ENCODE measurements around the gene HOXD12. TPM values are rescaled to one million over a fixed set of nuclear protein-coding genes. Genes with fewer than 3 reads are reported as not detected.

Gene HOXD12
- total RNA-seq, 1 donor from 2014 or later = not detected

GRCh38 chr2:176067589-176068418 is 31.8 kb upstream of the HOXD12 start:
- H3K4me1 ChIP-seq = peaks cover 13% of the 10 kb centered on the region
- no peak overlapping the region for H3K27ac ChIP-seq
- TF ChIP-seq CTCF (IDR thresholded peaks at IDR 0.05) = no peak
- ATAC-seq (peak; percentile 31), DNase-seq (no peak)
- no peaks in the 10 kb centered on the region for H3K36me3 ChIP-seq
- H3K4me3 ChIP-seq = peak overlapping the region; percentile 19
- intact Hi-C loops (cut with DNase I) = no loop called here
- H3K27me3 ChIP-seq = peaks cover 95% of the 10 kb centered on the region
- no peaks in the 10 kb centered on the region for H3K9me3 ChIP-seq

GRCh38 chr2:176068419-176068832 is 31.2 kb upstream of the HOXD12 start:
- ATAC-seq (no peak), DNase-seq (no peak)
- peaks cover 13% of the 10 kb centered on the region for H3K4me1 ChIP-seq
- H3K27ac ChIP-seq = no peak overlapping the region
- intact Hi-C loops (cut with DNase I) = no loop called here
- H3K9me3 ChIP-seq = no peaks in the 10 kb centered on the region
- no peak overlapping the region for H3K4me3 ChIP-seq
- no peak for TF ChIP-seq CTCF (IDR thresholded peaks at IDR 0.05)
- H3K27me3 ChIP-seq = peaks cover 95% of the 10 kb centered on the region
- no peaks in the 10 kb centered on the region for H3K36me3 ChIP-seq

GRCh38 chr2:176071330-176072291 is 28.0 kb upstream of the HOXD12 start:
- Histone ChIP-seq H3K9me3 (no peaks in the 10 kb centered on the region), H3K27ac (no peak overlapping the region), H3K27me3 (peaks cover 100% of the 10 kb centered on the region), H3K4me1 (peaks cover 13% of the 10 kb centered on the region), H3K4me3 (no peak overlapping the region), H3K36me3 (no peaks in the 10 kb centered on the region)
- intact Hi-C loops (cut with DNase I) = no loop called here
- ATAC-seq (no peak), DNase-seq (no peak)
- no peak for TF ChIP-seq CTCF (IDR thresholded peaks at IDR 0.05)

GRCh38 chr2:176072292-176072669 is 27.3 kb upstream of the HOXD12 start:
- Histone ChIP-seq H3K27ac (no peak overlapping the region), H3K9me3 (no peaks in the 10 kb centered on the region), H3K36me3 (no peaks in the 10 kb centered on the region), H3K4me1 (peaks cover 7% of the 10 kb centered on the region), H3K4me3 (no peak overlapping the region), H3K27me3 (peaks cover 100% of the 10 kb centered on the region)
- ATAC-seq (no peak), DNase-seq (no peak)
- intact Hi-C loops (cut with DNase I) = no loop called here
- TF ChIP-seq CTCF (IDR thresholded peaks at IDR 0.05) = no peak

GRCh38 chr2:176072951-176073904 is 26.4 kb upstream of the HOXD12 start:
- DNase-seq = no peak
- Histone ChIP-seq H3K36me3 (no peaks in the 10 kb centered on the region), H3K4me3 (no peak overlapping the region), H3K27ac (no peak overlapping the region), H3K4me1 (no peaks in the 10 kb centered on the region), H3K9me3 (no peaks in the 10 kb centered on the region), H3K27me3 (peaks cover 100% of the 10 kb centered on the region)
- no peak for TF ChIP-seq CTCF (IDR thresholded peaks at IDR 0.05)
- ATAC-seq = no peak
- intact Hi-C loops (cut with DNase I) = no loop called here
